Activated gamma-delta T cell treated with Interleukin-2 at 50 U/mL for 16 hours (primary cell): ENCODE data around the gene HOXC11.

ENCODE experiments used
- DNase-seq: peaks from one replicate; pipeline ENCODE4 v3.0.0-alpha.2; 2020

Gene HOXC11

GRCh38 chr12:54011665-54012532, 39.0 kb downstream of the HOXC11 start:
- DNase-seq = no peak

- no peak for DNase-seq
Observed at GRCh38 chr12:54012631-54013409, 39.9 kb downstream of the HOXC11 start.

GRCh38 chr12:54014377-54015017, 41.6 kb downstream of the HOXC11 start:
- no peak for DNase-seq

- DNase-seq = no peak
Observed at GRCh38 chr12:54015018-54015931, 42.3 kb downstream of the HOXC11 start.

DNA sequence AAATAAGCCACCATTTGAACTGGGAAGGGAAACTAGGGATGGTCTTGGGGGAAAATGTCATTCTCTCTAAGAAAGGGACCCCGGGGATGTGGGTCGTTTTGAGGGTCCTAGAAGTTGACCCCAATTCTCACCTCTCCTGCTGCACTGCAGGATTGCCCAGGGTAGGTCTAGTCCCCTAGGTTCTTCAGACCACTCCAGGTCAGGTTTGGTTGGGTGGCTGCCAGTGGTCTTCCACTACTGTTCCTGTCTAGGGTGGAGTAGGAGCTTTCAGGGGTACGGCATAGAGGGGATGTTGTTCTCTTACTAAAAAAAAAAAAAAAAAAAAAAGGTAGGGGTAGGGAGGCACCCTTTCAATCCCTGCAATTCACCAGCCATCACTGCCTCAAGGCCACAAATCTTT, 43.1 kb downstream of the HOXC11 start:
- DNase-seq = no peak

GRCh38 chr12:54016478-54016964, 43.6 kb downstream of the HOXC11 start:
- DNase-seq = no peak

GRCh38 chr12:54017027-54017788, 44.3 kb downstream of the HOXC11 start:
- no peak for DNase-seq

GRCh38 chr12:54017878-54018467, 45.0 kb downstream of the HOXC11 start:
- DNase-seq = peak; percentile 70

- DNase-seq = no peak
Observed at GRCh38 chr12:54018468-54018984, 45.6 kb downstream of the HOXC11 start.

DNA sequence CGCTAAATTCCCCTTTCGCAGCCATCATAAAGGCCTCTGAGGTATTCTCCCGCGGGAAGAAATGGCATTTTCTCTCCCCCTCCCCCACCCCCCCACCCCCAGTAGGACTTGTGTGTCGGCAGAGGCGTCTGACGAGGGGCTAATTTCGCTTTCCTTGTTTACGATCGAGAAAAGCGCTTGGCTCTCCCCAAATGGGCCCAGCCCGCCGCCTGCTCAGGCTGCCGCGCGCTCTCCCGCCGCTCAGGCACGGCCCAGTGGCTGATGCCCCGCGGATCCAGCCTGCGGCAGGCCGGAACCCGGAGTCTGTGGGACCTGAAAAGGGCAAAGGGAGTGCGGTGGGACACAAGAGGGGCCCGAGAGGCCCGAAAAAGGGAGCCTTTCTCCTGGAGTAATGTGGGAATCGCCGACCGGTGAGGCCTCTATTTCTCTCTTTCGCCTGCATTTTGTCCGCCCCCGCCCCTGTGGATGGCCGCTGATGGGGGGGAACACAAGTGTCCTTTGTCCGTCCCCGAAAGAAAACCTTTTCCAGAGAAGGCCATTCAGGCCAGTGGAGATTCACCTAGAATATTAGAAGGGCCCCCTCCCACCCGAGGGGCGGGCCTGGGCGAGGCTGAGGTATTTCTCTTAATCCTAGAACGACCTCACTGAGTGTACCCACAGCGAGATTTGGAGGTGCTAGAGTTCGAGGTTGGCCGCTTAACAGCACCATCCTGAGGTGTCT, 46.3 kb downstream of the HOXC11 start:
- no peak for DNase-seq

- DNase-seq = no peak
Observed at GRCh38 chr12:54019924-54020590, 47.1 kb downstream of the HOXC11 start.

DNA sequence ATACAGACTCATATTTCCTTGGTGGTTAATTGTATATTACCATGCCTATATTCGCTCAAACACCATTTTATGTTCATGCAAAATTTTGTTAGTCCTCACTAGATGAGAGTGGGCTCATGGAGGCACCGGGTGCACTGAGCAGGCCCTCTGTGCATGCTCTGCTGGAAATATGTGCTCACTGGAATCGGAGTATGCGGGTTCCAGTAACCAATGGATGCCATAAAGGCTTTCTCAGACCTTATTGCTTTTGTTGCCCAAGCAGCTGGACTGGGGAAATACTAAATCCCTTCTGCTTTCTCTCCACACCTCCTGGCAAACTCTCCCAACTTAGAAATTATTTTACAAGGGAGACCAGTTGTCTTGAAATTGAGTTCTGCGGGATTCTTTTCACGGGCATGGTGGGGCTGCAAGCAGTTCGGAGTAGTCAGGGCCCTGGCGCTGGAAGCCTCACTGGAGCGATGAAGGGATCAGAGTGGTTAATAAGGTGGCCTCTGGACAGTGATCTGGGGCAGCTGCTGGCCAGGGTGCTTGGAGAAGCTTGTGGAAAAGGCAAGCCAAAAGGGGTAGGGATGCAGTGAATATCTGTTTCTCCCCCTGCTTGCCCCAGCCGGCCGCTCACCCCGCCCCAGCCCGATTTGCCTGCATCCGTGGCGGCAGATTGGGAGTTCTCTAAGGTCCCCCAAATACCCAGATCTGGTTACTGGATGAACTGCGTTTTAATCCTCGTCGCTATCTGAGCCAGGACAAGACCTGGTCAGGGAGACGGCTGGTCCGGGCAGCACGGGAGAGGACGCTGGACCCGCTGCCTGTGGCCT, 47.9 kb downstream of the HOXC11 start:
- no peak for DNase-seq

GRCh38 chr12:54021432-54022013, 48.6 kb downstream of the HOXC11 start:
- no peak for DNase-seq

- no peak for DNase-seq
Observed at GRCh38 chr12:54022960-54023884, 50.3 kb downstream of the HOXC11 start.

GRCh38 chr12:54024127-54024526, 51.2 kb downstream of the HOXC11 start:
- no peak for DNase-seq

DNA sequence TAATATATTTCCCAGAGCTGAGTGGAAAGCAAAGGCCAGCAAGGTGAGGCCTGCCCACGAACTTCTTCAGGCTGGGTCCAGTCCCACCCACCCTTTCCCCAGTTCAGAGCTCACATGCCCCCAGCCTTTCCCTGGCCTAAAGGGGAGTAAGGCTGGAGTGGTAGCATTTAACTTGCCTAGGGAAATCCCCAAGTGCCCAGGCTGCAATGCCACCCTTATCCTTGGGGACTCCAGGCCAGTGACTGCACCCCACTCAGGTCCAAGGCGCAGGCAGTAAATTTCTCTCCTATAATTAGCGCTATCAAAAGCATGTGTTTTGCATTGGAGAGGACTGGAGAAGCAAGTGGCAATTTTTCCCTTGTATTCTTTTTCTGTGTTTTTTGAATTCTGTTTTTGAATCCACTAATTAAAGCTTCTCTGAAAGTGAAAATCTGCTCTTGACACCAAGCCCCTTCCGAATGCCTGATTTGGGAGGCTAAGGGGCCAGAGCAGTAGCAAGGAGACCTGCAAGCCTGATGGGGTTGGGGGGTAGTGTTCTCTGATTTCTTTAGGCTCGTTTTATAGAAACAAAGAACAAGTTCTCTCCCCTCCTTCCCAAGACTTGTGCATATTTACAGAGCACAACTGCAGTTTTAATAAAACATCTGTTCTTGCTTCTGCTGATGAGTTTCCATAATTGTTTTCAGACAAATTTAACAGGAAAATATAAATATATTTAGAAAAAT, 51.8 kb downstream of the HOXC11 start:
- DNase-seq = no peak
